NCI-H2171 (cell line): Measurements from ENCODE around the gene CT45A7.
"Not testable (repeated sequence)": the region's sequence is repeated elsewhere in the genome, so short reads cannot be mapped to it uniquely, and the experiment has no call there.

ENCODE experiments used
- DNase-seq: peaks from one replicate; lab custom pipeline; 2025; lab: John Stamatoyannopoulos, UW

The CT45A7 gene, protein sequence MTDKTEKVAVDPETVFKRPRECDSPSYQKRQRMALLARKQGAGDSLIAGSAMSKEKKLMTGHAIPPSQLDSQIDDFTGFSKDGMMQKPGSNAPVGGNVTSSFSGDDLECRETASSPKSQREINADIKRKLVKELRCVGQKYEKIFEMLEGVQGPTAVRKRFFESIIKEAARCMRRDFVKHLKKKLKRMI

DNA sequence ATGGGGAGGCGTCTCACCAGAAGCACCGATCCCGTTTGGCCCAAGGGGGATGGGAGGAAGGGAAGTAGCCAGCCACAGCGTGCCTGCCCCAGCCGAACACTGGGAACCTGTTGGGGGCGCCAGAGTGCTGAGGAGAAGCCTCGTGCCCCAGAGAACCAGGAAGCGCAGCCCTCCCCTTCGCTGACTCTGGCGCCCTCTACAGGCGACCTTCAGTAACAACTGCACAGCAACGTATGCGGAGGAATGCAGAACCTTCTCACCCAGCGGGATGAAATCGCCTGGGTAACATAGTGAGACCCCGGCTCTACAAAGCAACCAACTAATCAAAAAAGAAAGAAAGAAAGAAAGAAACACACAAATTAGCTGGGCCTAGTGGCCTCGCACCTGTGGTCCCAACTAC, at the start of gene CT45A7:
CT45A7 (minus strand) TSS at position 101 of the 400 bp plus-strand sequence. CDS start 3,747 bp downstream, outside the sequence.
- not testable (repeated sequence) for DNase-seq

DNA sequence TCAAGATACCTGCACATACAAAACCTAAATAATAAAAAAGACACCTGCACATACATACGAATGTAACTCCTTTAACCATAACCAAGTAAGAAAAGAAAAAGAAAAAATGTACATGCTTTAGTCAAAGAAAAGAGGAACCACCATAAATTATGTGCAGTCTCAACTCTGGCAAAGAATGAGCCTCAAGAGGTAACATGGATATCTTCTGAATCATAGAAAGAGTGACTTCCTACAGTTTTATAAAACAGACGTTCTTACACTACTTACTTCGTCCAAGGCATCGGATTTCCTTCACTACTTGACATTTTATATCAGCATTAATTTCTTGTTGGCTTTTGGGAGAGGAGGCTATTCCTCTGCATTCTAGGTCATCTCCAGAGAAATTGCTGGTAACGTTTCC, 45.7 kb upstream of the CT45A7 start:
- DNase-seq, result not testable (repeated sequence)

DNA sequence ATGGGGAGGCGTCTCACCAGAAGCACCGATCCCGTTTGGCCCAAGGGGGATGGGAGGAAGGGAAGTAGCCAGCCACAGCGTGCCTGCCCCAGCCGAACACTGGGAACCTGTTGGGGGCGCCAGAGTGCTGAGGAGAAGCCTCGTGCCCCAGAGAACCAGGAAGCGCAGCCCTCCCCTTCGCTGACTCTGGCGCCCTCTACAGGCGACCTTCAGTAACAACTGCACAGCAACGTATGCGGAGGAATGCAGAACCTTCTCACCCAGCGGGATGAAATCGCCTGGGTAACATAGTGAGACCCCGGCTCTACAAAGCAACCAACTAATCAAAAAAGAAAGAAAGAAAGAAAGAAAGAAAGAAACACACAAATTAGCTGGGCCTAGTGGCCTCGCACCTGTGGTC, 34.6 kb upstream of the CT45A7 start, which contains the start of gene CT45A9:
CT45A9 (minus strand) TSS at position 101 of the 400 bp plus-strand sequence. CDS start 3,751 bp downstream, outside the sequence.
- DNase-seq, result not testable (repeated sequence)

DNA sequence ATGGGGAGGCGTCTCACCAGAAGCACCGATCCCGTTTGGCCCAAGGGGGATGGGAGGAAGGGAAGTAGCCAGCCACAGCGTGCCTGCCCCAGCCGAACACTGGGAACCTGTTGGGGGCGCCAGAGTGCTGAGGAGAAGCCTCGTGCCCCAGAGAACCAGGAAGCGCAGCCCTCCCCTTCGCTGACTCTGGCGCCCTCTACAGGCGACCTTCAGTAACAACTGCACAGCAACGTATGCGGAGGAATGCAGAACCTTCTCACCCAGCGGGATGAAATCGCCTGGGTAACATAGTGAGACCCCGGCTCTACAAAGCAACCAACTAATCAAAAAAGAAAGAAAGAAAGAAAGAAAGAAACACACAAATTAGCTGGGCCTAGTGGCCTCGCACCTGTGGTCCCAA, 17.4 kb upstream of the CT45A7 start, which contains the start of gene CT45A8:
CT45A8 (minus strand) TSS at position 101 of the 400 bp plus-strand sequence. CDS start 3,755 bp downstream, outside the sequence.
- DNase-seq, result not testable (repeated sequence)

DNA sequence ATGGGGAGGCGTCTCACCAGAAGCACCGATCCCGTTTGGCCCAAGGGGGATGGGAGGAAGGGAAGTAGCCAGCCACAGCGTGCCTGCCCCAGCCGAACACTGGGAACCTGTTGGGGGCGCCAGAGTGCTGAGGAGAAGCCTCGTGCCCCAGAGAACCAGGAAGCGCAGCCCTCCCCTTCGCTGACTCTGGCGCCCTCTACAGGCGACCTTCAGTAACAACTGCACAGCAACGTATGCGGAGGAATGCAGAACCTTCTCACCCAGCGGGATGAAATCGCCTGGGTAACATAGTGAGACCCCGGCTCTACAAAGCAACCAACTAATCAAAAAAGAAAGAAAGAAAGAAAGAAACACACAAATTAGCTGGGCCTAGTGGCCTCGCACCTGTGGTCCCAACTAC, 17.2 kb downstream of the CT45A7 start, which contains the start of gene CT45A2:
CT45A2 (minus strand) TSS at position 101 of the 400 bp plus-strand sequence. CDS start 3,747 bp downstream, outside the sequence.
- DNase-seq, result not testable (repeated sequence)

DNA sequence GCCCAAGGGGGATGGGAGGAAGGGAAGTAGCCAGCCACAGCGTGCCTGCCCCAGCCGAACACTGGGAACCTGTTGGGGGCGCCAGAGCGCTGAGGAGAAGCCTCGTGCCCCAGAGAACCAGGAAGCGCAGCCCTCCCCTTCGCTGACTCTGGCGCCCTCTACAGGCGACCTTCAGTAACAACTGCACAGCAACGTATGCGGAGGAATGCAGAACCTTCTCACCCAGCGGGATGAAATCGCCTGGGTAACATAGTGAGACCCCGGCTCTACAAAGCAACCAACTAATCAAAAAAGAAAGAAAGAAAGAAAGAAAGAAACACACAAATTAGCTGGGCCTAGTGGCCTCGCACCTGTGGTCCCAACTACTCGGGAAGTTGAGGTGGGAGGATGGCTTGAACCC, 34.4 kb downstream of the CT45A7 start, which contains the start of gene CT45A6:
CT45A6 (minus strand) TSS at position 101 of the 400 bp plus-strand sequence. CDS start 3,794 bp downstream, outside the sequence.
- not testable (repeated sequence) for DNase-seq

DNA sequence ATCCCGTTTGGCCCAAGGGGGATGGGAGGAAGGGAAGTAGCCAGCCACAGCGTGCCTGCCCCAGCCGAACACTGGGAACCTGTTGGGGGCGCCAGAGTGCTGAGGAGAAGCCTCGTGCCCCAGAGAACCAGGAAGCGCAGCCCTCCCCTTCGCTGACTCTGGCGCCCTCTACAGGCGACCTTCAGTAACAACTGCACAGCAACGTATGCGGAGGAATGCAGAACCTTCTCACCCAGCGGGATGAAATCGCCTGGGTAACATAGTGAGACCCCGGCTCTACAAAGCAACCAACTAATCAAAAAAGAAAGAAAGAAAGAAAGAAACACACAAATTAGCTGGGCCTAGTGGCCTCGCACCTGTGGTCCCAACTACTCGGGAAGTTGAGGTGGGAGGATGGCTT, 51.7 kb downstream of the CT45A7 start, which contains the start of gene CT45A5:
CT45A5 (minus strand) TSS at position 101 of the 400 bp plus-strand sequence. CDS start 3,774 bp downstream, outside the sequence.
- DNase-seq, result not testable (repeated sequence)
